ENCODE measurements around the gene NID1. TPM values are rescaled to one million over a fixed set of nuclear protein-coding genes. Genes with fewer than 3 reads are reported as not detected.

The NID1 gene
- total RNA-seq, 1 donor from 2014 or later = 186 TPM

- Mint-ChIP-seq H3K27me3 (ENCODE audit: unreplicated experiment) (peaks cover 3% of the 10 kb centered on the region), H3K9me3 (ENCODE audit: unreplicated experiment) (no peaks in the 10 kb centered on the region), H3K27ac (ENCODE audit: unreplicated experiment) (no peak overlapping the region), H3K4me3 (ENCODE audit: unreplicated experiment) (no peak overlapping the region), H3K36me3 (ENCODE audit: low read depth, unreplicated experiment) (no peaks in the 10 kb centered on the region), H3K4me1 (ENCODE audit: unreplicated experiment) (peaks cover 10% of the 10 kb centered on the region)
- TF ChIP-seq CTCF (IDR thresholded peaks at IDR 0.05; ENCODE audit: unreplicated experiment) = no peak
- no peak for DNase-seq (ENCODE audit: low spot score)
Measured at GRCh38 chr1:235946571-235946981, 118.3 kb downstream of the NID1 start.

- no peak overlapping the region for H3K27ac Mint-ChIP-seq (ENCODE audit: unreplicated experiment)
- no peak overlapping the region for H3K4me3 Mint-ChIP-seq (ENCODE audit: unreplicated experiment)
- TF ChIP-seq CTCF (IDR thresholded peaks at IDR 0.05; ENCODE audit: unreplicated experiment) = no peak
- H3K9me3 Mint-ChIP-seq (ENCODE audit: unreplicated experiment) = no peaks in the 10 kb centered on the region
- no peak for DNase-seq (ENCODE audit: low spot score)
- no peaks in the 10 kb centered on the region for H3K36me3 Mint-ChIP-seq (ENCODE audit: low read depth, unreplicated experiment)
- peaks cover 10% of the 10 kb centered on the region for H3K4me1 Mint-ChIP-seq (ENCODE audit: unreplicated experiment)
- peaks cover 3% of the 10 kb centered on the region for H3K27me3 Mint-ChIP-seq (ENCODE audit: unreplicated experiment)
Measured at GRCh38 chr1:235945775-235946570, 118.9 kb downstream of the NID1 start.

GRCh38 chr1:235943581-235944114 lies 121.2 kb downstream of the NID1 start:
- Mint-ChIP-seq H3K27me3 (ENCODE audit: unreplicated experiment) (peaks cover 3% of the 10 kb centered on the region), H3K27ac (ENCODE audit: unreplicated experiment) (no peak overlapping the region), H3K4me1 (ENCODE audit: unreplicated experiment) (peaks cover 11% of the 10 kb centered on the region), H3K9me3 (ENCODE audit: unreplicated experiment) (no peaks in the 10 kb centered on the region), H3K4me3 (ENCODE audit: unreplicated experiment) (no peak overlapping the region), H3K36me3 (ENCODE audit: low read depth, unreplicated experiment) (no peaks in the 10 kb centered on the region)
- no peak for TF ChIP-seq CTCF (IDR thresholded peaks at IDR 0.05; ENCODE audit: unreplicated experiment)
- no peak for DNase-seq (ENCODE audit: low spot score)

- Mint-ChIP-seq H3K4me3 (ENCODE audit: unreplicated experiment) (no peak overlapping the region), H3K27ac (ENCODE audit: unreplicated experiment) (no peak overlapping the region), H3K27me3 (ENCODE audit: unreplicated experiment) (peaks cover 3% of the 10 kb centered on the region), H3K9me3 (ENCODE audit: unreplicated experiment) (no peaks in the 10 kb centered on the region), H3K4me1 (ENCODE audit: unreplicated experiment) (peaks cover 12% of the 10 kb centered on the region), H3K36me3 (ENCODE audit: low read depth, unreplicated experiment) (no peaks in the 10 kb centered on the region)
- no peak for TF ChIP-seq CTCF (IDR thresholded peaks at IDR 0.05; ENCODE audit: unreplicated experiment)
- DNase-seq (ENCODE audit: low spot score) = no peak
Measured at GRCh38 chr1:235942979-235943575, 121.8 kb downstream of the NID1 start.

- DNase-seq (ENCODE audit: low spot score) = no peak
- Mint-ChIP-seq H3K4me1 (ENCODE audit: unreplicated experiment) (peaks cover 12% of the 10 kb centered on the region), H3K9me3 (ENCODE audit: unreplicated experiment) (no peaks in the 10 kb centered on the region), H3K4me3 (ENCODE audit: unreplicated experiment) (no peak overlapping the region), H3K27ac (ENCODE audit: unreplicated experiment) (no peak overlapping the region), H3K36me3 (ENCODE audit: low read depth, unreplicated experiment) (no peaks in the 10 kb centered on the region), H3K27me3 (ENCODE audit: unreplicated experiment) (peaks cover 3% of the 10 kb centered on the region)
- no peak for TF ChIP-seq CTCF (IDR thresholded peaks at IDR 0.05; ENCODE audit: unreplicated experiment)
Measured at GRCh38 chr1:235942625-235942934, 122.3 kb downstream of the NID1 start.

All from endothelial cell (in vitro differentiated cells).